ENCODE results near the gene DNAH3. TPM values are rescaled to one million over a fixed set of nuclear protein-coding genes. Genes with fewer than 3 reads are reported as not detected.

The DNAH3 gene
- total and polyA plus RNA-seq, 2 of the 8 experiments (the other 6 are each of a cell fraction or from before 2014, with no cell fraction given) = 0.57 to 0.71 TPM

DNA sequence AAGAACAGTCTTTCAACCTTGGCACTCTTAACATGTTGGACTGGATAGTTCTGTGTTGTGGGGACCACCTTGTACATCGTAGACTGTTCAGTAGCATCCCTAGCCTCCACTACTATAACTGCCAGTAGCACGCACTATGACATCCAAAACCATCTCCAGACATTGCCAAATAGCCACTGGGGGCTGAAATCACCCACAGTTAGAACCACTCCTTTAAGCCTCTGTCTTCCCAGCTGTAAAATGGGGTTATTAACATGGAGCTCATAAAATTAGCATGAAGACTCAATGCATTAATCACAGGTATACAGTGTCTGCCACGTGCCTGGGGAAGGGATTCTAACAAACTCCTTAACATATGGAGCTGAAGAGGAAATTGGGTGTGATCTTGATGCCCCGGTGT lies 200.4 kb downstream of the DNAH3 start:
- no peaks in the 10 kb centered on the region for H4K20me1 ChIP-seq (replicated peaks in 1 of 2; ENCODE audit: control insufficient read depth in 1 of 2, insufficient read depth in 2 of 2, low read length in 2 of 2)
- no peak overlapping the region for H4K8ac ChIP-seq (ENCODE audit: extremely low read depth, insufficient read depth, low read length)
- no peak overlapping the region for H4K91ac ChIP-seq (replicated peaks; ENCODE audit: insufficient read length, low read length)
- no peak overlapping the region for H2AK5ac ChIP-seq (ENCODE audit: low read depth, low read length)
- H3K4me1 ChIP-seq (replicated peaks in 1 of 4; ENCODE audit: control insufficient read depth in 3 of 4, insufficient read depth in 4 of 4, low read length in 3 of 4) = no peaks in the 10 kb centered on the region
- no peaks in the 10 kb centered on the region for H3K79me1 ChIP-seq (ENCODE audit: low read depth, low read length)
- H3K56ac ChIP-seq (replicated peaks; ENCODE audit: insufficient read length, low read depth, low read length) = no peak overlapping the region
- H3K9ac ChIP-seq (replicated peaks in 1 of 4; ENCODE audit: extremely low read depth in 1 of 4, low read depth in 3 of 4, low read length in 3 of 4) = no peak overlapping the region
- no peak overlapping the region for H3K14ac ChIP-seq (ENCODE audit: insufficient read length)
- H3K4ac ChIP-seq (replicated peaks; ENCODE audit: insufficient read length, low read depth, low read length) = no peak overlapping the region
- H3K4me3 ChIP-seq (ENCODE audit: extremely low read depth in 1 of 4, insufficient read depth in 2 of 4, low read depth in 3 of 4, low read length in 4 of 4) = no peak overlapping the region
- H3K4me2 ChIP-seq (ENCODE audit: insufficient read depth in 1 of 2, low read depth in 2 of 2, low read length in 2 of 2) = no peak overlapping the region
- H2BK5ac ChIP-seq (ENCODE audit: low read depth, low read length) = no peak overlapping the region
- H3K79me2 ChIP-seq (ENCODE audit: control insufficient read depth in 1 of 2, insufficient read depth in 2 of 2, low read length in 2 of 2) = no peaks in the 10 kb centered on the region
- no peak overlapping the region for H2BK20ac ChIP-seq (ENCODE audit: low read length)
- H3K18ac ChIP-seq (ENCODE audit: extremely low read depth, low read length) = no peak overlapping the region
- H2BK120ac ChIP-seq (replicated peaks; ENCODE audit: low read depth, low read length) = no peak overlapping the region
- H3K36me3 ChIP-seq (ENCODE audit: control insufficient read depth in 2 of 4, insufficient read depth in 4 of 4, low read length in 3 of 4) = no peaks in the 10 kb centered on the region
- H2BK12ac ChIP-seq (ENCODE audit: low read depth, low read length) = no peak overlapping the region
- H3K9me3 ChIP-seq (ENCODE audit: insufficient read depth in 2 of 2, low read depth in 1 of 2, low read length in 1 of 2) = no peaks in the 10 kb centered on the region
- POLR2A ChIA-PET (ENCODE audit: partially characterized antibody) = no interaction called here
- H2BK15ac ChIP-seq (ENCODE audit: low read length) = no peak overlapping the region
- DNase-seq (ENCODE audit: low read depth in 1 of 2, low spot score in 2 of 2) (no peak), FAIRE-seq (no peak)
- no peak overlapping the region for H3K27ac ChIP-seq (ENCODE audit: low read depth, low read length)
- no peaks in the 10 kb centered on the region; the same call in 1 of the 2 replicates for H3K23me2 ChIP-seq (ENCODE audit: low read depth, low read length)
- CTCF ChIA-PET (ENCODE audit: partially characterized antibody) = interaction anchor here (0.9 to 1.2 kb wide), 4 partner anchors 26 to 100 kb away, joined by 3 to 7 read pairs (median 3); no protein-coding TSS in a partner anchor
- no peak overlapping the region for H2AFZ ChIP-seq (ENCODE audit: low read length)
- no peaks in the 10 kb centered on the region for H3K27me3 ChIP-seq (replicated peaks in 1 of 4; ENCODE audit: control insufficient read depth in 3 of 4, extremely low read depth in 1 of 4, insufficient read depth in 3 of 4, low read length in 3 of 4)
- no peak overlapping the region for H4K5ac ChIP-seq (ENCODE audit: insufficient read length, low read depth, low read length)
- no peak overlapping the region for H3K23ac ChIP-seq (ENCODE audit: insufficient read length)
- 90% methylated on average over 4 of the region's 4 CpGs; no CpG with 5 or more reads in 1 of the 2 experiments for WGBS, 2 experiments (ENCODE audit: extremely low coverage in 1 of 2, insufficient coverage in 1 of 2, insufficient read length in 1 of 2, insufficient replicate concordance in 2 of 2, low coverage in 1 of 2, low lambda C conversion rate in 2 of 2, missing lambda C conversion rate in 1 of 2)
- TF ChIP-seq ASH2L (IDR thresholded peaks at IDR 0.05; ENCODE audit: low read length) = no peak
- TF ChIP-seq RXRA (IDR thresholded peaks at IDR 0.05; ENCODE audit: insufficient read depth, low read depth, low read length) = no peak
- no peak for TF ChIP-seq TCF12 (IDR thresholded peaks at IDR 0.05; ENCODE audit: low read depth, low read length)
- no peak for TF ChIP-seq USF2 (IDR thresholded peaks at IDR 0.05; ENCODE audit: low read length)
- TF ChIP-seq KDM4A (IDR thresholded peaks at IDR 0.05; ENCODE audit: low read depth, low read length, severe bottlenecking) = no peak
- no peak for TF ChIP-seq POLR2A (IDR thresholded peaks at IDR 0.05; ENCODE audit: control extremely low read depth in 1 of 2, low read depth in 2 of 2, low read length in 2 of 2)
- no peak for TF ChIP-seq SUZ12 (IDR thresholded peaks at IDR 0.05; ENCODE audit: low read length)
- TF ChIP-seq, protein P1, sequence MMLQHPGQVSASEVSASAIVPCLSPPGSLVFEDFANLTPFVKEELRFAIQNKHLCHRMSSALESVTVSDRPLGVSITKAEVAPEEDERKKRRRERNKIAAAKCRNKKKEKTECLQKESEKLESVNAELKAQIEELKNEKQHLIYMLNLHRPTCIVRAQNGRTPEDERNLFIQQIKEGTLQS (IDR thresholded peaks at IDR 0.05; ENCODE audit: insufficient read depth, low read depth, low read length) = no peak
- no peak for TF ChIP-seq KDM1A (IDR thresholded peaks at IDR 0.05; ENCODE audit: borderline replicate concordance, low read length)
- TF ChIP-seq, protein P2, sequence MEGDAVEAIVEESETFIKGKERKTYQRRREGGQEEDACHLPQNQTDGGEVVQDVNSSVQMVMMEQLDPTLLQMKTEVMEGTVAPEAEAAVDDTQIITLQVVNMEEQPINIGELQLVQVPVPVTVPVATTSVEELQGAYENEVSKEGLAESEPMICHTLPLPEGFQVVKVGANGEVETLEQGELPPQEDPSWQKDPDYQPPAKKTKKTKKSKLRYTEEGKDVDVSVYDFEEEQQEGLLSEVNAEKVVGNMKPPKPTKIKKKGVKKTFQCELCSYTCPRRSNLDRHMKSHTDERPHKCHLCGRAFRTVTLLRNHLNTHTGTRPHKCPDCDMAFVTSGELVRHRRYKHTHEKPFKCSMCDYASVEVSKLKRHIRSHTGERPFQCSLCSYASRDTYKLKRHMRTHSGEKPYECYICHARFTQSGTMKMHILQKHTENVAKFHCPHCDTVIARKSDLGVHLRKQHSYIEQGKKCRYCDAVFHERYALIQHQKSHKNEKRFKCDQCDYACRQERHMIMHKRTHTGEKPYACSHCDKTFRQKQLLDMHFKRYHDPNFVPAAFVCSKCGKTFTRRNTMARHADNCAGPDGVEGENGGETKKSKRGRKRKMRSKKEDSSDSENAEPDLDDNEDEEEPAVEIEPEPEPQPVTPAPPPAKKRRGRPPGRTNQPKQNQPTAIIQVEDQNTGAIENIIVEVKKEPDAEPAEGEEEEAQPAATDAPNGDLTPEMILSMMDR (IDR thresholded peaks at IDR 0.05; ENCODE audit: control extremely low read depth in 1 of 3, insufficient read depth in 1 of 3, low read depth in 1 of 3, low read length in 3 of 3) = no peak

Data from H1 (cell line).